ENCODE data around the gene SPATA24. TPM values are rescaled to one million over a fixed set of nuclear protein-coding genes. Genes with fewer than 3 reads are reported as not detected.

The SPATA24 gene
- total RNA-seq, 1 donor from 2014 or later, result 4.6 TPM

GRCh38 chr5:139381837-139382761 lies 21.8 kb downstream of the SPATA24 start:
- Mint-ChIP-seq H3K4me3 (ENCODE audit: unreplicated experiment) (no peak overlapping the region), H3K9me3 (ENCODE audit: unreplicated experiment) (no peaks in the 10 kb centered on the region), H3K27me3 (ENCODE audit: unreplicated experiment) (no peaks in the 10 kb centered on the region), H3K36me3 (ENCODE audit: unreplicated experiment) (no peaks in the 10 kb centered on the region), H3K4me1 (ENCODE audit: unreplicated experiment) (peaks cover 8% of the 10 kb centered on the region), H3K27ac (ENCODE audit: unreplicated experiment) (no peak overlapping the region)
- DNase-seq (ENCODE audit: extremely low spot score, unreplicated experiment), result no peak
- no peak for TF ChIP-seq CTCF (IDR thresholded peaks at IDR 0.05)

GRCh38 chr5:139379626-139380449 lies 24.1 kb downstream of the SPATA24 start:
- no peak for TF ChIP-seq CTCF (IDR thresholded peaks at IDR 0.05)
- Mint-ChIP-seq H3K27ac (ENCODE audit: unreplicated experiment) (no peak overlapping the region), H3K9me3 (ENCODE audit: unreplicated experiment) (no peaks in the 10 kb centered on the region), H3K36me3 (ENCODE audit: unreplicated experiment) (peaks cover under 1% of the 10 kb centered on the region), H3K4me1 (ENCODE audit: unreplicated experiment) (peaks cover 2% of the 10 kb centered on the region), H3K4me3 (ENCODE audit: unreplicated experiment) (no peak overlapping the region), H3K27me3 (ENCODE audit: unreplicated experiment) (no peaks in the 10 kb centered on the region)
- DNase-seq (ENCODE audit: extremely low spot score, unreplicated experiment), result no peak

GRCh38 chr5:139378941-139379361 lies 24.9 kb downstream of the SPATA24 start:
- Mint-ChIP-seq H3K36me3 (ENCODE audit: unreplicated experiment) (peaks cover 3% of the 10 kb centered on the region), H3K4me3 (ENCODE audit: unreplicated experiment) (no peak overlapping the region), H3K4me1 (ENCODE audit: unreplicated experiment) (peaks cover under 1% of the 10 kb centered on the region), H3K27ac (ENCODE audit: unreplicated experiment) (no peak overlapping the region), H3K9me3 (ENCODE audit: unreplicated experiment) (no peaks in the 10 kb centered on the region), H3K27me3 (ENCODE audit: unreplicated experiment) (no peaks in the 10 kb centered on the region)
- DNase-seq (ENCODE audit: extremely low spot score, unreplicated experiment), result no peak
- no peak for TF ChIP-seq CTCF (IDR thresholded peaks at IDR 0.05)

- H3K4me1 Mint-ChIP-seq (ENCODE audit: unreplicated experiment), result peaks cover 6% of the 10 kb centered on the region
- H3K27me3 Mint-ChIP-seq (ENCODE audit: unreplicated experiment), result no peaks in the 10 kb centered on the region
- DNase-seq (ENCODE audit: extremely low spot score, unreplicated experiment), result no peak
- no peak overlapping the region for H3K27ac Mint-ChIP-seq (ENCODE audit: unreplicated experiment)
- H3K4me3 Mint-ChIP-seq (ENCODE audit: unreplicated experiment), result no peak overlapping the region
- H3K36me3 Mint-ChIP-seq (ENCODE audit: unreplicated experiment), result peaks cover 3% of the 10 kb centered on the region
- TF ChIP-seq CTCF (IDR thresholded peaks at IDR 0.05), result no peak
- H3K9me3 Mint-ChIP-seq (ENCODE audit: unreplicated experiment), result no peaks in the 10 kb centered on the region
These were observed 25.6 kb downstream of the SPATA24 start for GRCh38 chr5:139378101-139378825.

Measured in osteocyte (in vitro differentiated cells).